SH-SY5Y (cell line): Measurements from ENCODE around the gene SLC24A3.

Source experiments
- GATA2 ChIP-seq: IDR thresholded peaks from 2 replicates; pipeline ENCODE4 v1.6.1; 2011; ENCODE audit warnings: mild to moderate bottlenecking, low read depth, low read length
- GATA3 ChIP-seq: IDR thresholded peaks from 2 replicates; pipeline ENCODE4 v1.6.1; 2011; ENCODE audit warnings: low read depth, mild to moderate bottlenecking, low read length, moderate library complexity

The SLC24A3 gene

DNA sequence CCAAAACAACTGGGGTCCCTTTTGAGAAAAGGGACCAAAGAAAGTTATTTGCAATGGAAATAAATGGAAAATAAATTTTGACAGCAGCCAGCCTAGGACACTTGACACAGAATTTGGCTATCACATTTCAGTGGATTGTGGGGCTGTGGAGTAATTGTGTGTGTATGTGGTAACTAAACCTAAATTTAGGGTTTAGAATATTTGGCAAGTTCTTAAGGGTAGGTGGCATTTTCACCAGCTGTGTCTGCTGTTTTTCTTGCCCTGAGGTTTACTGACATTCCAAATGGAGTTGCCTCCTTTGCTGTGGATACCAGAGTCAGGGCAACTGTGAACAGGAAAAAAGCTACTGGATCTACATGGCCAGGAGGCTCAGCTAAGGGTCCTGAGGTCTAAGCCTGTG is 270.9 kb downstream of the SLC24A3 start:
- no peak for TF ChIP-seq GATA2
- no peak for TF ChIP-seq GATA3

DNA sequence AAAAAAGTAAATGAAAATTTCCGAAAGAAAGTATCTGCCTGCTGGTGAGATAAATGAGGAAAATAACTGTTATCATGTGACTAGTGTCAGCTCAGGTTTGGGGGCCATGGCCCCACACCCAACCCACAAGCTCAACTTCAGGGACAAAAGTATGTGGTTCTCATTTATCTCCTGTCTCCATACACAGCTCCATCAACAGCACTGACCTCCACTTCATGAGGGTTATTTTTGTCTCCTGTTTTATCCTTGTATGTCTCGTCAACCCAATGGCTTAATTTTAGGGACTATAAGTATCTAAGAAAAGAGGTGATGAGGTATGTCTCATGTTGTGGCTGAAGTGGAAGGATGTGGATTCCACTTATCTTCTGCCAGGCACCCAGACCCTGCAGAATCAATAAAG is 274.0 kb downstream of the SLC24A3 start:
- TF ChIP-seq GATA3: no peak
- TF ChIP-seq GATA2: no peak

GRCh38 chr20:19487420-19487819 is 275.0 kb downstream of the SLC24A3 start:
- no peak for TF ChIP-seq GATA2
- TF ChIP-seq GATA3: no peak

DNA sequence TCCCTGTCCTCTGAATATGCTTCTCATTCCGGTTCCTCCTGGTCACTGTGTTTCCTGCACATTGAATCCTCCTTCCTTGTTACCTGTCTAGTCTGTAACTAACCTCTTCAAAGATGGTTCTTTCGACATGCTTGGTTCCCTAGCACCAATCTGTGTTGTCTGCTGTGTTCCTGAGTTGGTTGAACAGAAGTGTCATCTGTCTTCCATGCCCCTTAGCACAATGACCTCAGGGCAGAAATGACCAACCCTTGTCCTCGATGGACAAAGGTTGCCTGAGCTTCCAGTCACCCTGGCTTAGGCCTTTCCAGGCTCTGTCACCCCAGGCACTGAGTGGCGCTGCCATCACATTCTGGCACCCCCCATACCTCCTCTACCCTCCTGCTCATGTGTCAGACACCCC is 278.8 kb downstream of the SLC24A3 start:
- TF ChIP-seq GATA3 (no peak), GATA2 (no peak)

DNA sequence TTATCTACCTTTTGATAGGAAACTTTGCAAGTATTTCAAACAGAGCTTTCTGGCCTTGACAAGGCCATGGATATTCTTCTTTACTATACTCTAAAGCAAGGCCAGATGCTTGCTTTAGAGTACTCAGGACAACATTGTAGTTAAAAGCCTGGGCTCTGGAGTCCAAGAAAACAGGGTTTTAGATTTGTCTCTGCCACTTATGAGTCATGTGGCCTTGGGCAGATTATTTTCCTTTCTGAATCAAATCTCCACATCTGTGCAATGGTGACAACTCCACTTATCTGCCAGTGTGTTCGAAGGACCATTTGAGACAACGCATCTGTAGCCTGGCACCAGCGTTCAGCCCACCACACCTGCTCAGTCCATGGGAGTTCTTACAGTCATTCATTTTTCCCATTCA is 279.7 kb downstream of the SLC24A3 start:
- TF ChIP-seq GATA3 (no peak), GATA2 (no peak)

GRCh38 chr20:19492687-19493336 is 280.4 kb downstream of the SLC24A3 start:
- TF ChIP-seq GATA2 (peak; percentile 78), GATA3 (no peak)

GRCh38 chr20:19493794-19494495 is 281.5 kb downstream of the SLC24A3 start:
- TF ChIP-seq GATA3: no peak
- TF ChIP-seq GATA2: no peak

- no peak for TF ChIP-seq GATA3
- no peak for TF ChIP-seq GATA2
Measured at GRCh38 chr20:19495905-19496703, 283.7 kb downstream of the SLC24A3 start.

GRCh38 chr20:19497064-19497463 is 284.6 kb downstream of the SLC24A3 start:
- TF ChIP-seq GATA3 (no peak), GATA2 (no peak)

DNA sequence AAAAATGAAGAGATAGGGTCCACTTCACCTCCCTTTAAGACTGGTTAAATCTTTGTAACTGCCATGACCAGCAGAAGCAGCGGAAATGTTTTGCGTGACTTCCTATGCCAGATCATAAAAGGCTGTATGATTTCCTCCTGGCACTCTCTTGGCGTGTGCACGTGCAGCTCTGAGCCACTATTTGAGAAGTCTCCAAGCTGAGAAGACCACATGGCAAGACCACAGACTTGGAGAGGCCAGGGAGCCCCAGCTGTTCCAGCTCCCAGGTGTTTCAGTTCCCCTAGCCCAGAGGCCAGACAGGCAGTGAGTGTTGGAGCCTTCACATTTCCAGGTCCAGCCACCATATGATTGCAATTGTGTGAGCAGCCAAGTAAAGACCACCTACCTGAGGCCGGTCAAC is 286.3 kb downstream of the SLC24A3 start:
- no peak for TF ChIP-seq GATA3
- no peak for TF ChIP-seq GATA2

DNA sequence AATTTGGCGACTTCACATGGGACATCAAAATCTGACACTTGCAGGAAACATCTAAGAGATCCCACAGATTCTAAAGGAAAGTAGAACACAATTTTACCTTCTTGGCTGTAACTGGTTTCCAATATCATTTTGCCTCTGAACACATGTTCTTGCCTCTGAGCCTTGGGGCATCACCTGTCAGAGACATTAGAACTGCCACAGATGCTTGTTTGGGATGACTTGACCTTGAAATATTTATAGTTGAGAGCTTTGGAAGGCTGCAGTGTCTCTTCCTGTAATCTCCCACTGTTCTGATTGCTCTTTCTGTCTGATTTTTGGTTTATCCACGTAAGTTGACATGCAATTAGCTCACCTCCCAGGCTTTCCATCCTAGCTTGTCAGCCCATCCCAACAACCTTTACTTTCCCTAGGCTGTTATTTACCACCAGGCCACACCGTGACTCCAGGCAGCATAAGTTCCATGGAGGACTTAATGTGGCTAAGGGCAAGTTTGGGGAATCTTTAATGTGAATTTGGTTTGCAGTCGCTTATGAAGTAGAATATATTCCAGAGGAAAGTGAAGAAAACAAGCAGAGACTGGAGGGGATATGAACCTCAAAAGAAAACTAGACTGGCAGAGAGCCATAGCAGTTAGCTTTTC is 289.2 kb downstream of the SLC24A3 start:
- TF ChIP-seq GATA3 (no peak), GATA2 (no peak)

- TF ChIP-seq GATA3 (no peak), GATA2 (no peak)
Measured at GRCh38 chr20:19502169-19502568, 289.7 kb downstream of the SLC24A3 start.

GRCh38 chr20:19504251-19504650 is 291.8 kb downstream of the SLC24A3 start:
- no peak for TF ChIP-seq GATA3

DNA sequence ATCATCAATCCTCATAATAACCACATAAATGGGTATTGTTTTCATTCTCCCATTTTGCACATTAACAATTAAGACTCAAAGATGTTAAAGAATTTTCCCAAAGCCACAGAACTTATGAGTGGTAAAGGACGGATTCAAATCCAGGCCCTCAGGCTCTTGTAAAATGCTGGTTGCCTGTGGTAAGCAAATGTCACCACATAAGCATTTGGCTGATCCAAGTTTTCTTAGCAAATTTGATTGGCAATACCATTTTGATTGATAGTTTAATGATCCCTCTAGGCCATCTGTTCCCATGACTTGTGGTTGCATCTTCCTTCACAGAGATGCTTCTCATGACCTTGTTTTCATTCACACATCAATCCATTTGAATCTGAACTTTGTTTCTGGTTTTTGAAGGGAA is 293.6 kb downstream of the SLC24A3 start:
- TF ChIP-seq GATA3 (no peak), GATA2 (no peak)

GRCh38 chr20:19508449-19508848 is 296.0 kb downstream of the SLC24A3 start:
- TF ChIP-seq GATA3 (no peak), GATA2 (no peak)
